Liver (tissue), 9 donors: Measurements from ENCODE around the gene SDK2. TPM values are rescaled to one million over a fixed set of nuclear protein-coding genes. Genes with fewer than 3 reads are reported as not detected.

Source experiments
- DNase-seq: peaks from one replicate; pipeline ENCODE4 v3.0.0-alpha.2; 2017; ENCODE audit warnings: low spot score
- H3K27ac ChIP-seq, 2 donors: one replicate each; pipeline ENCODE4 v1.7.0; 2013; ENCODE audit warnings: inconsistent platforms in 2 of 2, low read length in 2 of 2, control low read depth in 1 of 2, low read depth in 1 of 2, mild to moderate bottlenecking in 1 of 2
- H3K27me3 ChIP-seq, 4 donors: one replicate each; pipeline versions ENCODE4 v1.6.1 to v1.7.0; 2013; ENCODE audit warnings: low read length in 3 of 4, inconsistent platforms in 1 of 4, mild to moderate bottlenecking in 1 of 4, moderate library complexity in 1 of 4; ENCODE audit not compliant: control insufficient read depth in 4 of 4, insufficient read depth in 4 of 4
- H3K36me3 ChIP-seq, 4 donors: one replicate each; pipeline versions ENCODE4 v1.6.1 to v1.7.0; 2013; ENCODE audit warnings: low read length in 3 of 4, mild to moderate bottlenecking in 3 of 4, low read depth in 1 of 4, moderate library complexity in 1 of 4; ENCODE audit not compliant: control insufficient read depth in 4 of 4, insufficient read depth in 3 of 4
- H3K4me1 ChIP-seq, 4 donors: one replicate each; pipeline versions ENCODE4 v1.6.1 to v1.7.0; 2013; ENCODE audit warnings: low read length in 3 of 4, mild to moderate bottlenecking in 3 of 4, moderate library complexity in 1 of 4; ENCODE audit not compliant: control insufficient read depth in 4 of 4, insufficient read depth in 4 of 4
- H3K4me3 ChIP-seq, 3 donors: one replicate each; pipeline versions ENCODE4 v1.6.1 to v1.7.0; 2013; ENCODE audit warnings: low read length in 3 of 3, control low read depth in 1 of 3, low read depth in 1 of 3, mild to moderate bottlenecking in 1 of 3
- H3K9ac ChIP-seq, 2 donors: one replicate each; pipeline ENCODE4 v1.7.0; 2013; ENCODE audit warnings: low read length in 2 of 2, mild to moderate bottlenecking in 2 of 2, moderate library complexity in 2 of 2, control low read depth in 1 of 2, low read depth in 1 of 2
- H3K9me3 ChIP-seq, 4 donors: one replicate each; pipeline versions ENCODE4 v1.6.1 to v1.7.0; 2013; ENCODE audit warnings: low read length in 3 of 4; ENCODE audit not compliant: control insufficient read depth in 4 of 4
- CTCF ChIP-seq: fragments of 150-350 bp; IDR thresholded peaks from 2 replicates; pipeline ENCODE4 v1.5.1; 2017; ENCODE audit warnings: improper control_type of control experiment, low read depth, low read length; ENCODE audit not compliant: missing input control
- FOXA1 ChIP-seq: IDR thresholded peaks from 2 replicates; pipeline ENCODE4 v1.6.1; 2016; ENCODE audit warnings: antibody characterized with exemption
- FOXA2 ChIP-seq: IDR thresholded peaks from 2 replicates; pipeline ENCODE4 v1.6.1; 2016; ENCODE audit warnings: antibody characterized with exemption
- GABPA ChIP-seq, 2 donors: IDR thresholded peaks in 1 of 2; conservative IDR thresholded peaks in 1 of 2; 2 replicates each; pipeline ENCODE4 v1.6.1; 2016; ENCODE audit warnings: antibody characterized with exemption in 2 of 2, mild to moderate bottlenecking in 1 of 2, moderate library complexity in 1 of 2
- HNF4A ChIP-seq, 2 donors: conservative IDR thresholded peaks; 2 replicates each; pipeline ENCODE4 v1.6.1; 2016; ENCODE audit warnings: antibody characterized with exemption in 2 of 2, mild to moderate bottlenecking in 2 of 2
- HNF4G ChIP-seq: IDR thresholded peaks from 2 replicates; pipeline ENCODE4 v1.6.1; 2016; ENCODE audit warnings: antibody characterized with exemption
- JUND ChIP-seq, 2 donors: IDR thresholded peaks; 2 replicates each; pipeline ENCODE4 v1.6.1; 2016; ENCODE audit warnings: antibody characterized with exemption in 2 of 2
- NR2F2 ChIP-seq: IDR thresholded peaks from 2 replicates; pipeline ENCODE4 v1.6.1; 2016; ENCODE audit warnings: antibody characterized with exemption
- RAD21 ChIP-seq, 2 donors: IDR thresholded peaks; 2 replicates each; pipeline ENCODE4 v1.6.1; 2016; ENCODE audit warnings: antibody characterized with exemption in 2 of 2, mild to moderate bottlenecking in 2 of 2
- RXRA ChIP-seq, 2 donors: IDR thresholded peaks; 2 replicates each; pipeline ENCODE4 v1.6.1; 2017 to 2018; ENCODE audit warnings: antibody characterized with exemption in 2 of 2, mild to moderate bottlenecking in 1 of 2
- SP1 ChIP-seq: IDR thresholded peaks from 2 replicates; pipeline ENCODE4 v1.6.1; 2018; ENCODE audit warnings: antibody characterized with exemption, mild to moderate bottlenecking
- TAF1 ChIP-seq: conservative IDR thresholded peaks from 2 replicates; pipeline ENCODE4 v1.6.1; 2016; ENCODE audit warnings: antibody characterized with exemption, mild to moderate bottlenecking
- YY1 ChIP-seq: IDR thresholded peaks from 2 replicates; pipeline ENCODE4 v1.6.1; 2016; ENCODE audit warnings: antibody characterized with exemption, mild to moderate bottlenecking
- WGBS: extraction: QIAGEN DNeasy Blood & Tissue Kit; methylation state at CpG from one replicate; pipeline ENCODE4 v1.1.7; 2013; 5-methylcytosine and 5-hydroxymethylcytosine counted together
- polyA plus RNA-seq, 2 donors: library from polyadenylated mRNA; stranded (reverse) in 1 of 2; unstranded in 1 of 2; fragments of 200-250 nt in 1 of 2; fragments of >200 nt in 1 of 2; fragmentation: Nextera tagmentation in 1 of 2; extraction: Ambion mirVana in 1 of 2; gene quantifications; one replicate each; pipeline versions ENCODE4 v1.2.1 to v1.2.3, GENCODE V29; 2013 to 2015
- total RNA-seq, 2 donors: library from RNA; depleted of rRNA; stranded (reverse); fragments of >200 nt; gene quantifications; one replicate each; pipeline ENCODE4 v1.2.3, GENCODE V29; 2014
- TF ChIP-seq, protein P1 (sequence below): IDR thresholded peaks from 2 replicates; pipeline ENCODE4 v1.6.1; 2016; ENCODE audit warnings: antibody characterized with exemption
- TF ChIP-seq, protein P2 (sequence below): IDR thresholded peaks from 2 replicates; pipeline ENCODE4 v1.6.1; 2016; ENCODE audit warnings: antibody characterized with exemption, mild to moderate bottlenecking
- TF ChIP-seq, protein P3 (sequence below): IDR thresholded peaks from 2 replicates; pipeline ENCODE4 v1.6.1; 2016; ENCODE audit warnings: antibody characterized with exemption
- donor health status: healthy.
- donor health status: healthy.
- donor health status: healthy.
- donor health status: healthy.
- donor health status: healthy.

The SDK2 gene
- total and polyA plus RNA-seq, 4 donors, result 0.05 to 0.42 (median 0.10) TPM

GRCh38 chr17:73686126-73686525 lies 41.9 kb upstream of the SDK2 start:
- peaks cover 0 to 9% (median 1%) of the 10 kb centered on the region in 4 donors for H3K9me3 ChIP-seq
- no peak overlapping the region for H3K27ac ChIP-seq
- H3K9ac ChIP-seq, result no peak overlapping the region
- no peaks in the 10 kb centered on the region for H3K36me3 ChIP-seq
- H3K4me1 ChIP-seq, result no peaks in the 10 kb centered on the region
- H3K27me3 ChIP-seq, result peaks cover 0 to 6% (median 0%) of the 10 kb centered on the region in 4 donors
- TF ChIP-seq RAD21 (IDR thresholded peaks at IDR 0.05) (no peak), TAF1 (no peak), FOXA2 (no peak), FOXA1 (no peak), CTCF (no peak), SP1 (no peak)
- TF ChIP-seq, protein P1, sequence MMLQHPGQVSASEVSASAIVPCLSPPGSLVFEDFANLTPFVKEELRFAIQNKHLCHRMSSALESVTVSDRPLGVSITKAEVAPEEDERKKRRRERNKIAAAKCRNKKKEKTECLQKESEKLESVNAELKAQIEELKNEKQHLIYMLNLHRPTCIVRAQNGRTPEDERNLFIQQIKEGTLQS, result no peak
- TF ChIP-seq, protein P2, sequence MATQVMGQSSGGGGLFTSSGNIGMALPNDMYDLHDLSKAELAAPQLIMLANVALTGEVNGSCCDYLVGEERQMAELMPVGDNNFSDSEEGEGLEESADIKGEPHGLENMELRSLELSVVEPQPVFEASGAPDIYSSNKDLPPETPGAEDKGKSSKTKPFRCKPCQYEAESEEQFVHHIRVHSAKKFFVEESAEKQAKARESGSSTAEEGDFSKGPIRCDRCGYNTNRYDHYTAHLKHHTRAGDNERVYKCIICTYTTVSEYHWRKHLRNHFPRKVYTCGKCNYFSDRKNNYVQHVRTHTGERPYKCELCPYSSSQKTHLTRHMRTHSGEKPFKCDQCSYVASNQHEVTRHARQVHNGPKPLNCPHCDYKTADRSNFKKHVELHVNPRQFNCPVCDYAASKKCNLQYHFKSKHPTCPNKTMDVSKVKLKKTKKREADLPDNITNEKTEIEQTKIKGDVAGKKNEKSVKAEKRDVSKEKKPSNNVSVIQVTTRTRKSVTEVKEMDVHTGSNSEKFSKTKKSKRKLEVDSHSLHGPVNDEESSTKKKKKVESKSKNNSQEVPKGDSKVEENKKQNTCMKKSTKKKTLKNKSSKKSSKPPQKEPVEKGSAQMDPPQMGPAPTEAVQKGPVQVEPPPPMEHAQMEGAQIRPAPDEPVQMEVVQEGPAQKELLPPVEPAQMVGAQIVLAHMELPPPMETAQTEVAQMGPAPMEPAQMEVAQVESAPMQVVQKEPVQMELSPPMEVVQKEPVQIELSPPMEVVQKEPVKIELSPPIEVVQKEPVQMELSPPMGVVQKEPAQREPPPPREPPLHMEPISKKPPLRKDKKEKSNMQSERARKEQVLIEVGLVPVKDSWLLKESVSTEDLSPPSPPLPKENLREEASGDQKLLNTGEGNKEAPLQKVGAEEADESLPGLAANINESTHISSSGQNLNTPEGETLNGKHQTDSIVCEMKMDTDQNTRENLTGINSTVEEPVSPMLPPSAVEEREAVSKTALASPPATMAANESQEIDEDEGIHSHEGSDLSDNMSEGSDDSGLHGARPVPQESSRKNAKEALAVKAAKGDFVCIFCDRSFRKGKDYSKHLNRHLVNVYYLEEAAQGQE, result no peak
- TF ChIP-seq, protein P3, sequence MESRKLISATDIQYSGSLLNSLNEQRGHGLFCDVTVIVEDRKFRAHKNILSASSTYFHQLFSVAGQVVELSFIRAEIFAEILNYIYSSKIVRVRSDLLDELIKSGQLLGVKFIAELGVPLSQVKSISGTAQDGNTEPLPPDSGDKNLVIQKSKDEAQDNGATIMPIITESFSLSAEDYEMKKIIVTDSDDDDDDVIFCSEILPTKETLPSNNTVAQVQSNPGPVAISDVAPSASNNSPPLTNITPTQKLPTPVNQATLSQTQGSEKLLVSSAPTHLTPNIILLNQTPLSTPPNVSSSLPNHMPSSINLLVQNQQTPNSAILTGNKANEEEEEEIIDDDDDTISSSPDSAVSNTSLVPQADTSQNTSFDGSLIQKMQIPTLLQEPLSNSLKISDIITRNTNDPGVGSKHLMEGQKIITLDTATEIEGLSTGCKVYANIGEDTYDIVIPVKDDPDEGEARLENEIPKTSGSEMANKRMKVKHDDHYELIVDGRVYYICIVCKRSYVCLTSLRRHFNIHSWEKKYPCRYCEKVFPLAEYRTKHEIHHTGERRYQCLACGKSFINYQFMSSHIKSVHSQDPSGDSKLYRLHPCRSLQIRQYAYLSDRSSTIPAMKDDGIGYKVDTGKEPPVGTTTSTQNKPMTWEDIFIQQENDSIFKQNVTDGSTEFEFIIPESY, result no peak
- DNase-seq, result no peak
- H3K4me3 ChIP-seq, result no peak overlapping the region

GRCh38 chr17:73684183-73684582 lies 39.9 kb upstream of the SDK2 start:
- Histone ChIP-seq H3K4me1 (no peaks in the 10 kb centered on the region), H3K4me3 (no peak overlapping the region), H3K9ac (no peak overlapping the region), H3K27me3 (peaks cover 0 to 9% (median 0%) of the 10 kb centered on the region in 4 donors), H3K36me3 (no peaks in the 10 kb centered on the region), H3K9me3 (peaks cover 0 to 9% (median 1%) of the 10 kb centered on the region in 4 donors), H3K27ac (no peak overlapping the region)
- no peak for DNase-seq
- 51% methylated on average over 3 of the region's 3 CpGs for WGBS
- TF ChIP-seq, protein P3, result no peak
- TF ChIP-seq, protein P1, result no peak
- TF ChIP-seq NR2F2 (no peak), YY1 (no peak), GABPA (IDR thresholded peaks at IDR 0.05 in 1 of 2, conservative IDR thresholded peaks at IDR 0.05 in 1 of 2) (no peak), HNF4G (no peak), HNF4A (conservative IDR thresholded peaks at IDR 0.05) (no peak), TAF1 (no peak), JUND (IDR thresholded peaks at IDR 0.05) (no peak), RXRA (IDR thresholded peaks at IDR 0.05) (no peak)
- TF ChIP-seq, protein P2, result no peak
